ENCODE measurements around the gene ZNF792.
"Not testable (repeated sequence)": the region's sequence is repeated elsewhere in the genome, so short reads cannot be mapped to it uniquely, and the experiment has no call there.

The ZNF792 gene

DNA sequence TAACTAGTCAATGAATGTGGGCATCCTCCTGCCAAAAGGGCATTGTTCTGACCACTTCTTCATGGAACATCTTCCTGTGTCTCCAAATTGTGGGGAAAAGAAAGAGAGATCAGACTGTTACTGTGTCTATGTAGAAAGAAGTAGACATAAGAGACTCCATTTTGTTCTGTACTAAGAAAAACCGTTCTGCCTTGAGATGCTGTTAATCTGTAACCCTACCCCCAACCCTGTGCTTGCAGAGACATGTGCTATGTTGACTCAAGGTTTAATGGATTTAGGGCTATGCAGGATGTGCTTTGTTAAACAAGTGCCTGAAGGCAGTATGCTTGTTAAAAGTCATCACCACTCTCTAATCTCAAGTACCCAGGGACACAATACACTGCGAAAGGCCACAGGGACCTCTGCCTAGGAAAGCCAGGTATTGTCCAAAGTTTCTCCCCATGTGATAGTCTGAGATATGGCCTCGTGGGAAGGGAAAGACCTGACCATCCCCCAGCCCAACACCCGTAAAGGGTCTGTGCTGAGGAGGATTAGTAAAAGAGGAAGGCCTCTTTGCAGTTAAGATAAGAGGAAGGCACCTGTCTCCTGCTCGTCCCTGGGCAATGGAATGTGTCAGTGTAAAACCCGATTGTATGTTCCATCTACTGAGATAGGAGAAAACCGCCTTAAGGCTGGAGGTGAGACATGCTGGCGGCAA is 43.8 kb downstream of the ZNF792 start:
- DNase-seq, result not testable (repeated sequence)

DNA sequence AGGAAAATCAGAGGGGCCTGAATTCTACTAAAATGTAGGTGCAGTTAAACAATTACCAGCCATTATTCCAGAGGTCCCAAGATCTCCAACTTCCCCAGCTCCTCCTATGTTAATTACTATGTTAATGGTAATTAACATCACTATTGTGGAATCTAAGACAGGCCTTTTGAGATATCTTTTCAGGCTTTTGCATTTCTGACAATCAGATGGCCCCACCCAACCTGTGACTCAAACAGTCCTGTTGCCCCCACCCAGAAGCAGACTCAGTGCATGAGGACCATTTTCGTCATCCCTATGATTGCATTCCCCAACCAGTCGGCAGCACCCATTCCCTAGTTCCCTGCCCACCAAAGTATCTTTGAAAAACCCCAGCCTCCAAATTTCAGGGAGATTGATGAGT is 45.8 kb downstream of the ZNF792 start:
- no peak for DNase-seq

DNA sequence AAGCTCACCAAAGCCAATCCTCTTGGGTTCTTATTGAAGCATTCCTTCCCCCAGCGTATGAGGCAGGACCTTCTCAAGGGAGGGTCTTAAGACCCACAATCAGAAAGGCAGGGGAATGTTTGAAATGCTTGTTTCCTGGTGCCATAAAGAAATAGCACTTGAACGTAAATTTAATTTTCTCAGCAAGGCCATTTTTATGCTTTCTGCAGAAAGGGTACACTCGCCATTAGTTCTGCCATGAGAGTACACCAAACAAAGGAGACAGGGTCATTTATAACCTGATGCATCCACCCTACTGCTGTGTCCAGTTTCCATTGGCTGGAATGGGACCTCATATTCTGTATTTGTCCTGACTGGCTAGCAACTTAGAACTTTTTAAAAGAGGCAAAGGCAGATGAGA is 46.9 kb downstream of the ZNF792 start:
- not testable (repeated sequence) for DNase-seq

DNA sequence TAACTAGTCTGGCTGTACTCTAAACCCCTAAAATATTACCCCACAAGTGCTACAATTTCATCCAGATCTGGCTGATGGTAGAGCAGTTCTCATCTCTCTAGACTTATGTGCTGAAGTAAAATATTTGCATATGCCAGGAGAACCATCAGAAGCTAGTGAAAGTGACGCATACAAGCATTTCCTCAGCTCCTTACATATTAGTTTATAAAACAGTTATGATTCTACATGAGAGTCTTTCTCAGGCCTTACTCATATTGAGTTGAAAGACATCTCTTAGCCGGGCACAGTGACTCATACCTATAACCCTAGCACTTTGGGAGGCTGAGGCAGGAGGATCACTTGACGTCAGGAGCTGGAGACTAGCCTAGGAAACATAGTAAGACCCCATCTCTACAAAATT is 53.3 kb downstream of the ZNF792 start:
- no peak for DNase-seq

All from stimulated activated CD4-positive, alpha-beta T cell treated with anti-CD3 and anti-CD28 coated beads, Interleukin-4, amount 100 ng/mL, for 1 hour (primary cell).